ENCODE results near the gene TRIP6.
"Not testable (repeated sequence)": the region's sequence is repeated elsewhere in the genome, so short reads cannot be mapped to it uniquely, and the experiment has no call there.

The TRIP6 gene

GRCh38 chr7:100914208-100914878 is 47.2 kb downstream of the TRIP6 start:
- no peak for DNase-seq (ENCODE audit: low read depth in 2 of 2)

GRCh38 chr7:100914879-100915447 is 47.8 kb downstream of the TRIP6 start:
- DNase-seq (ENCODE audit: low read depth in 2 of 2): no peak

- not testable (repeated sequence) for DNase-seq (ENCODE audit: low read depth in 2 of 2)
Measured at GRCh38 chr7:100919335-100919734, 52.1 kb downstream of the TRIP6 start.

GRCh38 chr7:100919779-100920437 is 52.7 kb downstream of the TRIP6 start:
- DNase-seq (ENCODE audit: low read depth in 2 of 2): not testable (repeated sequence)

- no peak for DNase-seq (ENCODE audit: low read depth in 2 of 2)
Measured at GRCh38 chr7:100921039-100921438, 53.9 kb downstream of the TRIP6 start.
